ENCODE results near the gene NELFB.

GRCh38 chr9:137307255-137308056 lies 52.3 kb downstream of the NELFB start:
- no peak for TF ChIP-seq CTCF (IDR thresholded peaks at IDR 0.05)
- peak; percentile 24 for TF ChIP-seq POLR2A (IDR thresholded peaks at IDR 0.05)
- TF ChIP-seq POLR2AphosphoS5 (IDR thresholded peaks at IDR 0.05), result peak in 1 of 3 donors; percentile 22

All from transverse colon (tissue), 4 donors.